HG03039 (cell line): ENCODE results near the gene FAM114A2.
"Not testable (repeated sequence)": the region's sequence is repeated elsewhere in the genome, so short reads cannot be mapped to it uniquely, and the experiment has no call there.

Source experiments
- ATAC-seq: cut with Tn5 transposase; IDR thresholded peaks from one replicate; pipeline ENCODE4 v1.9.1; 2021; ENCODE audit warnings: mild to moderate bottlenecking, moderate library complexity; ENCODE audit not compliant: unreplicated experiment

The FAM114A2 gene

DNA sequence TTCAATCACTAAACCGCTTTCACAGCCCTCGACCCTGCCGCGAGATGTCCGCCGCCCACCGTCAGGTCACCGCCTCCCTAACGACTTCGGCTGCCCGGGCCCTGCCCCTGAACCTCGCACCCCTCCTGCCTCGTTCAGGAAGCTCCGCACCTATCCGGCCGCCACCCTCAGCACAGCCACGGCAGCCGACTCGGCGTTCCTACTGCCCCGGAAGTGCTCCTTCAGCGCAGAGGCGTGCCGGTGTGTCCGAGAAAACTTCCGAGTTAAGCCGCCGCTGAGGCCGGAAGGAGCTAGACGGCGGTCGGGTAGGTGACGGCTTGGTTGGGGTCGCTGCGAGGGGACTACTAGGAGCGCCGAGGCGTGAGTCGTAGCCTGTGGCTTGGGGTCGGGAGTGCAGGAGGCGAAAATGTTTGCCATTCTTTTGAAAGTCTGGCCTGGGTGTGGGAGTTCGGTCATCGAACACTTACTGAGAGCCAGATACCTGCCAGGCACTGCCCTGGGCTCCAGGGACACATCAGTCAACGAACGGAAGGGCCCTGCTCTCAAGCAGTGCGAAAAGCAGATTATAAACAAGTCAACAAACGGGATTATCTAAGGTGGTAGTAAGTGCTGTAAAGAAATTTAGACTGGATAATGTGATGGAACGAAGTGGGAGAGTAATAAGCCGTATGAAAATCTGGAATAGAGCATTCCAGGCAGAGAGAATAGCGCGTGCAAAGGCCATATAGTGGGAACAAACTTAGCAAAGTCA lies at the start of gene FAM114A2, which contains the start of gene MFAP3:
Gene FAM114A2, minus strand, starts transcription at position 204 of the 751 bp plus-strand sequence. CDS start 3,957 bp downstream, outside the sequence.
Gene MFAP3, plus strand, starts transcription at position 261 of the 751 bp plus-strand sequence. CDS start 10,756 bp downstream, outside the sequence.
- ATAC-seq = peak; percentile 98

DNA sequence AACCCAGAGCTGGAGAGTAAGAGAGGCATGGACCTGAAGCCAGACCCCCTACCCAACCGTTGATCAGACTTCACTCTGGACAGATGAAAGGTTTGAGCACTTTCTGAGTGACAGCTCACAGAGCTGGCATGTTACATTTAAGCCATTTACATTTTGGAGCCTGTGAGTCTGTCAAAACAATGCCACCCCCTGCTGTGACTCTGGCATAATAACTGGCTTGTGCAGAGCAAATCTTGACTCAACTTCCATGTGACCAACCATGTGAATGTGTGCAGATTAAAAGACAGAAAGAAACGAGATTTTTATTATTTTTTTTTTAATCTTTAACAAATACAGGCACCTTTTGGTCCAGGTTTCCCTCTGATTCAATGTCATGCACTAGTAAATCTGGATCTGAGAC lies 48.5 kb upstream of the FAM114A2 start:
- ATAC-seq = no peak

DNA sequence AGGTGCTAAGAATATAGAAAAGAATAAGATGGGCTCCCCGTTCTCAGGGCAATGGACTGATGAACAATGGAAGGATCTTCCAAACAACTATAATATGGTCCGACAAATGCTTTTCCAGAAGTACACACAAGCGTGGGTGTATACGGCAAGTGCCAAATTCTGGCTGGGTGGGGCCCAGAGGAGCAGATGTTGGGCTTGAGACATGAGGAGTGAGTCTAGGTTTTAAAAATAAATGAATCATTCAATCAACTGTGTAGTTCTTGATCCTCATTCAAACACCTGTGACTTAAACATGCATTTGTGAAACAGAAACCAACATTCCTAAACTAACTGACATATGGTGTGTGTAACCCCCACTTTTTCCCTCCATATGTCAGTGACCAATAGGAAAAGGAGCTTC lies 47.9 kb upstream of the FAM114A2 start:
- no peak for ATAC-seq

DNA sequence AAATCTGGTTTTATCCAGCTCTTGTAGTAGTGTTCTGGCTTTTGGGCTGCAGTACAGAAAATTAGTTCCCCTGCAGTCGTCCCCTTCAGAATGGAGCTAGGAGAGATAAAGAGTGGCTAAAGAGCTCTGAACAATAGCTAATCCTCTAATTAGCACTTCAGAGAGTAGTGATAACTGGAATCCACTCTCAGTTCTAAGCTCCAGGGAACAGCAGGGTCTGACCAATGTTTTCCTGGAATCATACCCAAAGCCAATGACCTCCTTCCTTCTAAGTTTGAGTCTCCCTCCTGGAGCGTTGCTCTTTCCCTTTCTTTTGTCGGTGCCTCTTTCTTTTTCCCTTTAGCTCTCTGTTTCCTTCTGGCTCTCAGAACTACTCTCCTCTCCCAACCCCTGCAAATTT lies 47.4 kb upstream of the FAM114A2 start:
- ATAC-seq = no peak

DNA sequence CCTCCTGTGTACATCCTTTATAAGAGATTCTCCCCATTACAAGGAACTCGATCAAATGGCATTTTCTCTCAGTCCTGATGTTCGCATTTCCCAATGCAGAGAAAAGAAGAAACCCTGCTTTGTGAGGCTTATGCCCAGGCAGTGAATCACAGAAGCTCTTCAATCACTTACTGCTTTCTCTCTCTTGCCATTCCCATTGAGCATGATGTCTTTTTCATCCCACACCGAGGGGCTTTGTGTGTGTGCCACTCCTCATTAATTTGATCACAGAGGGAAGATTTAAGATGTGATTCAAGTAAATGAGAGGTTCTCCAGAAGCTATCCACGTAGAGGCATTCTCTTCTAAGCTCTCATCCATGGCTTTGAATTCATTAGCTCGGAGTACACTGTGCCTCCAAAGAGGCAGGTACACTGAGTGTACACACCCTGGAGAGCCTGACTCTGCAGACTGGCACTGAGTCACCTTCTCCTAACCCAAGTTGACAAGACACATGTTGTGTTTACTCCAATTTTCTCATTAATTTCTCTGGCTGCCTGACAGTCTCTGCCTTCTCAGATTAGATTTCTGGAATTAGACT lies 45.4 kb upstream of the FAM114A2 start:
- ATAC-seq = no peak

DNA sequence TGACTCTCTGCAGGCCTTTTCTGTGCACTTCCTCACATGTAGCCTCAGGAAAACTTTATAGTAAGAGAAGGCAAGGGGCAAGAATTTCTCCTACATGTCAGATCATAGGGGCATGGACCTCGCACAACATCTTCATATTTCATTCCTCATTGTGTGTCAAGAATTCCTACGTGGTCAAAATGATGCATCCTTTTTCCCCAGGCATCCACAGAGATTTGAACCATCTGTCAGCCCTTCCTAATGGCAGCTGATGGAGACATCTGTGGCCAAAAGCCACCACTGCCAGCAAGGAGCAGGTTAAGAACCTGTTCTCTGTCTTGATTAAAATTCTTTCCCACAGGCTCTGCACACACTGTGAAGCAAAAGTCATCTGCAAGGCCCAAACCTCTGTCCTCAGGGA lies 42.5 kb upstream of the FAM114A2 start:
- ATAC-seq = no peak

DNA sequence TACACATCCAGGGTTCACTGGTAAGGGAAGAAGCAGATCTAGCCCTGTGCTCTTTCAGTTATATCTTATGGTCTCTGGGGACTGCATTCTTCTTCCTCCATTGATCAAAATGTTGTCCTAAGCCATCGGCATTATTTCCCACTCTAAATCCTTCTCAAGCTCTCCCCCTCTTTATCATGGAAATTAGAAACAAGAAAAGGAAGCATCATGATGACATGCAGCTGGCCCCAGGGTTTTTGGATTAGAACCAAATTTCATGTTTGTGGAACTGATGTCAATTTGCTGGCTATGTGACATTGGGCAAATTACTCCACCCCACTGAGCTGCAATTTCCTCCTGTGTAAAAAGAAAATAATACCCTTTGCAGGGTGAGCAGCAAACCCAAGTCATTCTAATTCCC lies 39.6 kb upstream of the FAM114A2 start:
- no peak for ATAC-seq

DNA sequence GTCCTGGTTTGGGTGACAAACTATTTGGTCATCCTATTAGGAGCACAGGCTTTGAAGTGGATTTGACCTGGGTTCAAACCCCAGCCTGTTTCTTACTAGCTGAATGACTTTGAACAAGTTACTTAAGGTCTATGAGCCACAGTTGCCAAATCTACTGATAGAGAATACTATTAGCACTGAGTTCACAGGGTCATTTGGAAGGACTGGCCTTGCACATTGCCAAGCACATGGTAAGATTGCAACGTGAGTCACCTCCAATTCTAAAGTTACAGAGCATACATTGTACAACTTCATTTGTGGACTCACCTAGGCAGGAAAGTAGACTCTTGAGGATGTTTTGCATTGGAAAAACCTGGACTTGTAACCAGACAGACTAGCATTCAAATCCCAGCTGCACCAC lies 39.0 kb upstream of the FAM114A2 start:
- ATAC-seq = no peak

DNA sequence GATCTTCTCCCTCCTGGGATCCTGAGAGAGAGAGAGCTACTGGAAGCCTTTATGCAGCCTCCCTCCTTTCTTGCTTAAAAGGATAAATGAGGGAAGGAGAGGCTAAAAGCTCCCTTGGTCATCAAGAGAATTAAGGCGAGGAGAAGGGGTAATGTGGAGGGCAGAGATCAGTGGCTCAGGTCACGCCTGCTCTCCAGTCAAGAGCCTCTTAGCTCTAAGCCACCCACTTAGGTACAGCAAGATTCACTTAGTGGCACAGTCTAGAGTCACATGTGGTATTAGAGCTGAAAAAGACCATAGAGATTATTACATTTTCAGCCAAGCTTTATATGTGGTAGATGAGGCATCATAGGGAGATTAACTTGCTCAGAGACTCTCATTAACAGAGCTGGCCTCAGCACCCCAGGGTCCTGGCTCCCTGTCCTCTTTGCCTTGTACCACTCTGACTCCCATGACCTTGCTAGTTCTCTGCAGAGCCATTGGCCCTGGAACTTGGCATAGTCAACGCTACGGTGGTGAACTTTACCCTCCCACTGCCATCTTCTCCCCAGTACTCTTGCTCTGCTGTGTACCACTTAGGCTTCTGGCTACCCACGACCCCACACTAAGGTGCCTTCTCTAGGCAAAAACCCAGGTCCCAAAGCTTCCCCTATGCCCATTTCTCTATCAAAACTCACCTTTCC lies 37.7 kb upstream of the FAM114A2 start:
- ATAC-seq = no peak

DNA sequence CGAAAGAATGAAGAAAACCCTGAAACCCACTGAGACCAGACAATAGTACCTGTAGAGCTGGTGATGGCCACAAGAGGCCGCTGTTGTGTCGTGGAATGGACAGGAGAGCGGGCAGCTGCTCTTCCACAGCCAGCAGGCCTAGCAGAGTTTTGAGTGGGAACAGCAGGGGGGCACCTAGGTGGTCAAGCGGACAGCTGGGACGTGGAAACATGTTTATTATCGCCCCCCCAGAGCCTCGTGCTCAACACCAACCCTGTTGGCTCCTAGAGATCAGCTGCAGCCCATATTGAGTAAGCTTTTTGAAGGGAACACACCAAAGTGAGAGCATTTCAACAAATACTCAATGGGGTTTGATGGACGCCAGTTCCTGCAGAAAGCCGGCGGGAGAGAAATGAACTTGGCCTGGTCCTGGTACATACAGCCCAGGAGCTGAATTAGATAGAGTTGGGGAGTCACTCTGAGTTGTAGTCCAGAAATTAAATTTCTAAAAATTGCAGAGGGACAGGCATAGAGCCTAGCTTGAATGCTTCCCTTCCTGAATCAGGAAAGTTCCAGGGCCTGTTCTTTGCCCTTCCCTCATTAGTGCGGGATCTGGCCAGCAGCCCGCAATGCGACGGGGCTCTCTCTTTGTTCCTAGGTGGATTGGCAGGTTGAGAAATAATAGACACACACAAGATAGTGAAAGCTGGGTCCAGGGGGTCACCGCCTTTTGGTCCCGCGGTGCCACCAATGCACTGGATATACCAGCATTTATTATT lies 33.9 kb upstream of the FAM114A2 start:
- peak; percentile 97 for ATAC-seq

DNA sequence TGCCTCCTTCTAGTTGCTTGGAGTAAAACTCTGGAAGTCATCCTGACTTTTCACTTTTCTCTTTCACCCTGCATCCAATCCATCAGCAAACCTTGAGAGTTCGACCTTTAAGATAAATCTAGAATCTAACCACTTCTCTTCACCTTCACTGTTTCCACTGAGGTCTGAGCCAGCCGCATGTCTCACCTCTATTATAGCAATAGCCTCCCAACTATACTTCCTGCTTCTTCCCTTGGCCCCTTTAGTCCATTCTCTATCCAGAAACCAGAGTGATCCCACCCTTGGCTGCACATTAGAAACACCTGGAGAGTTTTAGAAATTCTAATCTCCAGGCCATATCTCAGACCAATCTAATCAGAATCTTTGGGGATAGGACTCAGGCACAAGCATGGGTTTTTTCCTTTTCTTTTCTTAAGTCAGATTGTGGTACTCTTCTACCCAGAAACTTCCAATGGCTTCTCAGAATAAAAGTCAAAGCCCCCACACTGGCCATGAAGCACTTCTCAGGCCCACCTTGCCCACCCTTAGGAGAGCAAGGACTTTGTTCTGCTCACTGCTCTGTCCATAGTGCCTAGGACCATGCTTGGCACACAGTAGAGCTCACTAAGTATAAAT lies 33.2 kb upstream of the FAM114A2 start:
- ATAC-seq = peak; percentile 8

DNA sequence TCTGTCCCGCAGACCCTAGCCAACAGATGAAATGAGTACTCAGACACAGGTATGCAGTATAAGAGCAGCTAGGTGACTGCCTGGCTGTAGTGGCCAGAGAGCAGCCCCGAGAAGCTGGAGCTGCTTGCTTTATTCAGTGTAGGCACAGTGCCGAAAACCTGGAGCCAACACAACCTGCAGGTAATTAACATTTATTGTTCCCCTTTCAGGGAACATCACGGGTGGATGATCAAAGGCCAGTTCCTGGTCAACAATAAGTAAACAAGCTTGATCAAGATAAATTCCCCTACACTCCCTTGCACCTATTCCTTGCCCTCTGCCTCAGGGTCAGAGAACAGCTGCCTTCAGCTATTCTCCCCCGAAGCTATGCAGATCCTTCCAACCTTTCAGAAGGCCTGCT lies 31.1 kb upstream of the FAM114A2 start:
- not testable (repeated sequence) for ATAC-seq

DNA sequence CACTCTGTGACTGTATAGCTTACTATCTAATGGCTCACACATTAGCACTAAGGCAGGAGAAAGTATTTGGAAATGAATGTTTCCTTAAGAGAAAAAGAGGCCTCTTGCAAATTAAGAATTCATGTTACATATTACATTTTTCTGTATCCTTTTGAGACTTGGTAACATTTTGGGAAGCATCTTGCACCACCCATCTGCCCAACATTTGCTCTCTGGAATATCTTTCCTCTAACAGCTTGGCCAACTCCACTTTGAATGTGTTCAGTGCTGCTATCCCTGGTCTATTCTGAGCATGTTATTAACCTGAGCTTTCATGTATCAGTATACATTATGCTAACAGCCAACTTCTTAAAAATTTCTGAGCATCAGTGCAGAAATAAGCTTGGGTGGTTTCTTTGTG lies 27.3 kb upstream of the FAM114A2 start:
- ATAC-seq = no peak

DNA sequence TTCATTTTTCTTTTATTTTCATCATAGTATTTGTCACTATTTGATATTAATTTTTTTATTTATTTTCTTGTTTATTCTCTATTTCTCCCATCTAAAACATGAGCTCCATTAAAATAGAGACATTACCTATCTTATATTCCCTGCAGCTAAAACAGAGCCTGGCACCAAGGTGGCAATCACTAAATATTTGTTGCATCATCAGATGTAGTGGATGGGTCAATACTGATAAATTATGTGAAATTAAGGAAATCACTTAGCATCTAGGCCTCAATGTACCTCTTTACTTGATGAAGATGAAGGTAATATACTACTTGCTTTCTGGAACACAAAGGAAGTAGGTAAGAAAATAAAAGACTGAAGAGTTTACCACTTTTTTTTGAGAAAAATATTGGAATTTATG lies 24.7 kb upstream of the FAM114A2 start:
- no peak for ATAC-seq

DNA sequence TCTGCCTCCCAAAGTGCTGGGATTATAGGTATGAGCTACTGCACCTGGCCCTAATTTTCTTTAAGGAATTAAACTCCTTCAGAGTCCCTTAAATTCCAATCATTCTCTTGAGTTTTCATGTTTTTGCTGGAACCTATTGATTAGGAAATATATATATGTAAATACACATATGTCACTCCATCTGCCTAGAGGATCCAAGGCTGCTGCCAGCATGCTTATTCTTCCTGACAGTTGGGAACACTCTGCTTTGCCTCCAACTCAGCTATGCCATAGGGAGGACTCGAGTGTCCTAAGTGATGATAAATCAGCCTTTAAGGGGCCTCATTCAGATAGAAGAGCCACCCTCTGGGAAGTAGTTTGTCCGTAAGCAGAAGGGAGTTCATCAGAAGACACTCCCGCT lies 21.9 kb upstream of the FAM114A2 start:
- ATAC-seq = no peak

DNA sequence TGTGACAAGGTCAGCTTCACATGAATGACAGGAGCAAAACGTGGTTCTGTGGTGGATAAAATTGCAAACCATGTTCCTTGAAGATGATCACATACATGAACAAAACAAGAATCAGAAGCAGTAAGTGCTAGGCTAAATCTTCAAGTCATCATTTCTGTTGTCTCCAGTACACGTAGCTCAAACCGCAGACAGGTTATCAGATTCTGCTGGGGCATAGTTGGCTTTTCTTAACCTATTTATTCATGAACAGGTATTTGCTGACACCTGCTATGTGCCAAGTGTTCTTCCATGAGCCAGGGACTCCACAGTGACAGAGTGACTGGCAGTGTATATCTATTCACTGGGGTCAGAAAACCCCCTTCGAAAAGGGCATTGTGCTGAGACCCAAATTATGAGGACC lies 20.9 kb upstream of the FAM114A2 start:
- no peak for ATAC-seq

DNA sequence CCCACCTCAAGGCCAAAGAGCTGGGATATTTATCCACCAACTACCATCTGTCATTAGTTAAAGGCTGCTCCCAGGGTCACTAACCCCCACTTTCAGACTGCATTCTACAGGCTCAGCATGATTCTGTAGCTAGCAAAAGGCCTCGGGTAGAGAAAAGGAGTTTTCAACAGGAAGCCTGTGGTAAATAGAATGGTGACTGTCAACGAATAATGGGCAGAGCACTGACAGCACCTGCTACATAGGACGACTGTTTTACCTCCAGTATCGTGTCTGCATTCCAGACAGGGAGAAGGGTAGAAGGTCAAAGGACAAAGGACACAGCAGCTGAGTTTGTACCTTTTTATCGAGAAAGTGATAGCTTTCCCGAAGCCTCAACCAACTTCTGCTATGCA lies 20.3 kb upstream of the FAM114A2 start:
- ATAC-seq = peak; percentile 43

DNA sequence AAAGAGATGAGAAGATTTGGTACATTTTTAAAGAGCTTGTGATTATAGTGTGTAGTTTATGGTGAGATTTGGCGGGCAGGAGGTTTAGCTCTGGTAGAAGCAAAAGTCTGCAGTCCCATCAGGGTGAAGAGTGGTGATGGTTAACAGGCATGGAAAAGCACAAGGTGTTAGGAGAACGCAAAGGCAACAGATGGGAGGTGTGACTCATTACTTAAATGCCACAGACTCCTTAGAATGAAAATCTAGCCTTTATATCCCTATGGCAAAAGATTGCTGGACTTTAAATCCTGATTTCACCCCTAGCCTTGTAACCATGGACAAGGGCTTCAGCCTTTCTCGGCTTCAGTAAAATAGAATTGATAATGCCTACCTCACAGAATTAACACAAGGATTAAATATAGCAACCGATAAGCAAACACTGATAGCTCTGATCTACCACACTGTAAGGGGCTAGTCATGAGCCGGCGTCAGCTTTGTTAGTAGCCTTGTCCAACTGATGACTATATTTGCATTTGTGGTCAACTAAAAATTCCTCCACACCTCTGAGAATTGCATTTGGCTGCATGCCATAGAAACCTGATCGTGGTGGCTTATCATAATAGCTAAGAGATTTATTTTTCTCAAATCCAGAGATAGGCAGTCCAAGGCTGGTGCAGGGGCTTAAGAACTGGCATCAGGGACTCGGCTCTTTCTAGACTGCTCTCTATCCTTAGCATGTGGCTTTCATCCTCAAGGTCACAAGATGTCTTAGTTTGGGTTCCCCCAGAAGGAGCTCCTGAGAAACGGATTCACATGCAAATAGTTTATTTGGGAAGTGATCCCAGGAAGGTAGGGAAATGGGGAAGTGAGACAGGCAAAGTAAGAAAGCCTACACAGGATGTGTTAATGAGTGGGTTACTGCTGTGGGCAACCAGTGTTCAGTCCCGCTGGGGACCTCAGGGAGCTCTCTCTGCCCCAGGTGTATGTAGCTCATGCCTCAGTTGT lies 19.6 kb upstream of the FAM114A2 start:
- ATAC-seq = peak; percentile 55

DNA sequence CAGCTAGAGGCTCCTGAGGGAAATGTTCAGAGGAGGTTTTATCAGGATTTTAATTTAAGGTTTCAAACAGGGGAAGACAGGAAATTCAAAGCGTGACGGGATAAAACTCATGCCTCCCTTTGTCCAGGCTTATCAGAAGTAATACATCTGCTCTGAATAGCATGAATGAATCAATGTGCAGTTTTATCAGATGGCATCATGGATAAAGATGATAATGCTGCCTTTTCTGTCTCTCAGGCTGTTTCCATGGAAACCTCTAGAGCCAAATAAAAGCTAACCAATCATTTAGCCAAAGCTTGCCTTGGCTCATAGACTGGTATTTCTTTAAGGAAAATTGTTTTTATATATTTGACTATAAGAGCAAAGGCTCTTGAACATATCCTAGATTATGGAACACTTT lies 16.5 kb upstream of the FAM114A2 start:
- ATAC-seq = no peak

DNA sequence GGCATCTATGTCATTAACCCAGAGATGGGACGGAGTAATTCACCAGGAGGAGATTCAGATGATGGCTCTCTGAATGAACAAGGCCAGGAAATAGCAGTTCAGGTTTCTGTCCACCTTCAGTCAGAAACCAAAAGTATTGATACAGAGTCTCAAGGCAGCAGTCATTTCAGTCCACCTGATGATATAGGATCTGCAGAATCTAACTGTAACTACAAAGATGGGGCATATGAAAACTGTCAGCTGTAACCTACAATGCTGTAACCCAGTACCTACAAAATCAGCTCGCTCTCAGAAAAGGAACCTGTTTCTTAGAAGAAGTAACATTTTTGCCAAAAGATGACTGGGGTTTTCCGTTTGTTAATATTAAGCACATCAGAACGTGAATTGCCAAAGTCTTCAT lies 14.8 kb upstream of the FAM114A2 start:
- no peak for ATAC-seq
